Naive B cell (primary cell): ENCODE measurements around the gene HOPX. TPM values are rescaled to one million over a fixed set of nuclear protein-coding genes. Genes with fewer than 3 reads are reported as not detected.

Experiments
- polyA plus RNA-seq, 6 donors: library from polyadenylated mRNA; unstranded; fragments of 300-500 nt; fragmentation: Illumina TruSeq; gene quantifications; one replicate each; pipeline ENCODE4 v1.2.3, GENCODE V29; 2021; ENCODE audit warnings: low read depth in 6 of 6

HOPX gene
- polyA plus RNA-seq, 6 donors from 2014 or later = 9.4 to 139 (median 27.3) TPM

Other genes with a start within 250 kb of the HOPX start
- 10 to 100 TPM in 3 of 6 donors, 1 to 10 TPM in 3; 7.3 to 13.4 (median 11.5) TPM for gene PPAT, start 245.7 kb downstream of the HOPX start, polyA plus RNA-seq
- gene PAICS, start 245.0 kb downstream of the HOPX start, polyA plus RNA-seq = 10 to 100 TPM; 17.0 to 37.1 (median 33.1) TPM
- 100 to 1,000 TPM; 193 to 252 (median 211) TPM for gene SRP72, start 213.7 kb downstream of the HOPX start, polyA plus RNA-seq
- not detected for gene ARL9, start 175.5 kb downstream of the HOPX start, polyA plus RNA-seq
- 10 to 100 TPM in 5 of 6 donors, 1 to 10 TPM in 1; 5.9 to 61.2 (median 24.7) TPM for gene SPINK2, start 140.4 kb upstream of the HOPX start, polyA plus RNA-seq
- 100 to 1,000 TPM; 108 to 140 (median 130) TPM for gene REST, start 226.6 kb upstream of the HOPX start, polyA plus RNA-seq